K562 (cell line): ENCODE data around the gene UBA1. TPM values are rescaled to one million over a fixed set of nuclear protein-coding genes. Genes with fewer than 3 reads are reported as not detected.

Experiments used
- polyA plus RNA-seq, 8 experiments: library from polyadenylated mRNA; depleted of rRNA in 4 of 8; stranded (reverse) in 5 of 8; unstranded in 3 of 8; fragments of >200 nt; fragmentation: Nextera tagmentation in 2 of 8; fragmentation: Illumina TruSeq in 1 of 8; extraction: Ambion mirVana in 2 of 8; extraction: Trizol in 1 of 8; gene quantifications; 2 replicates each; pipeline versions ENCODE4 v1.2.1 to v1.2.3, GENCODE V29; 2011 to 2014; ENCODE audit warnings: inconsistent platforms in 1 of 8, missing spikeins in 1 of 8
- total RNA-seq, 7 experiments: library from RNA; depleted of rRNA in 6 of 7; stranded (reverse); fragments of >200 nt in 6 of 7; fragmentation: Illumina TruSeq in 2 of 7; extraction: Trizol in 2 of 7; gene quantifications; 2 replicates each; pipeline versions ENCODE4 v1.2.1 to v1.2.3, GENCODE V29; 2011 to 2021; ENCODE audit warnings: low replicate concordance in 1 of 7
- TF ChIP-seq, protein P1 (sequence below), 2 experiments: fragments of 200-800 bp in 1 of 2; sonication (Bioruptor generic) in 1 of 2; sonication (generic) in 1 of 2; formaldehyde crosslinking in 1 of 2; IDR thresholded peaks in 1 of 2; conservative IDR thresholded peaks in 1 of 2; 2 replicates each; pipeline versions ENCODE4 v1.5.0 to v1.6.1; 2016 to 2020; ENCODE audit warnings: missing compliant biosample characterization in 1 of 2, missing genetic modification characterization in 1 of 2, missing genetic modification reagents in 1 of 2
- TF ChIP-seq, protein P2 (sequence below): fragments of 250-450 bp; sonication (Bioruptor Pico); IDR thresholded peaks from 2 replicates; pipeline ENCODE4 v1.4.0; 2020

UBA1 gene
- total and polyA plus RNA-seq, 9 of the 15 experiments (the other 6 are each of a cell fraction or from before 2014, with no cell fraction given): 32.0 to 174 (median 93.6) TPM

DNA sequence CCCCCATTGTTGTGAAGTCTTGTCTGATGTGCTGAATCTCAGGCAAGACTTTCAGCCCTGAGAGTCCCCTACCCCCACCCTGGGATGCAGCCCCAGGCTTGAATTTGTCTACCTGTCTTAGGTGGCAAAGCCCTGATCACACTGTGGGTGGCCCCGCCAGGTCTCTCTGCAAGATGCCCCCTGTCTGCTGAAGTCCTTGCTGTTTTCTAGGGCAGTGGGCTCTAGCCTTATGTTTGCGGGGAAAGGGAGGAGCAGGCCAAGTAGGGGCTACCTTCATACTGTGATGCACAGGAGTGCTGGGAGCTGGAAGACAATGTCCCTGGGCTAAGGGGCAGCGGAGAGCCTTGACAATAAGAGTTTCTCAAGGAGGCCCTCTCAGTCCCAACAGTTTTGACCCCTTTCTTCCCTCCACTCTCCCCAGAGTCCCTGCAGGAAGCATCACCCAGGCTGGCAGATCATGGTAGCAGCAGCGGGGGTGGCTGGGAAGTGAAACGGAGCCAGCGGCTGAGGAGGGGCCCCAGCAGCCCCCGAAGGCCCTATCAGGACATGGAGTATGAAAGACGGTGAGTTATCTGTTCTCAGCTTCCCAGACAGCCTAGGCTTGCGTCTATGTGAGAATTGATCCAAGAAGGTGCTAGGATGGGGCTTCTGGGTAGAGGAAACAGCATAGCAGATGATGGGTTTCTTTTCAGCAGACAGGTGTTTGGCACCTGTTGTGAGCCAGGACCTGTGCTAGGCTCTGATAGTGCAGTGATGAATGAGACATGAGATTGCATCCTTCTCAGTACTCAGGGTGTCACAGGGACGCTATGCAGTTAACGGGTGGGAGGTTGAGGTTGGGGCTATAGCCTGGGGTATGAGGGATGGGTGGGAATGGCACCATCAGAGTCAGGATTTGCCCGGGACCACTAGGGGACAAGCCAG is 46.4 kb upstream of the UBA1 start (continued):
- TF ChIP-seq, protein P1, sequence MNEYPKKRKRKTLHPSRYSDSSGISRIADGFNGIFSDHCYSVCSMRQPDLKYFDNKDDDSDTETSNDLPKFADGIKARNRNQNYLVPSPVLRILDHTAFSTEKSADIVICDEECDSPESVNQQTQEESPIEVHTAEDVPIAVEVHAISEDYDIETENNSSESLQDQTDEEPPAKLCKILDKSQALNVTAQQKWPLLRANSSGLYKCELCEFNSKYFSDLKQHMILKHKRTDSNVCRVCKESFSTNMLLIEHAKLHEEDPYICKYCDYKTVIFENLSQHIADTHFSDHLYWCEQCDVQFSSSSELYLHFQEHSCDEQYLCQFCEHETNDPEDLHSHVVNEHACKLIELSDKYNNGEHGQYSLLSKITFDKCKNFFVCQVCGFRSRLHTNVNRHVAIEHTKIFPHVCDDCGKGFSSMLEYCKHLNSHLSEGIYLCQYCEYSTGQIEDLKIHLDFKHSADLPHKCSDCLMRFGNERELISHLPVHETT (CRISPR knock-in tag; conservative IDR thresholded peaks at IDR 0.05 in 1 of 2, IDR thresholded peaks at IDR 0.05 in 1 of 2): no peak
- TF ChIP-seq, protein P2, sequence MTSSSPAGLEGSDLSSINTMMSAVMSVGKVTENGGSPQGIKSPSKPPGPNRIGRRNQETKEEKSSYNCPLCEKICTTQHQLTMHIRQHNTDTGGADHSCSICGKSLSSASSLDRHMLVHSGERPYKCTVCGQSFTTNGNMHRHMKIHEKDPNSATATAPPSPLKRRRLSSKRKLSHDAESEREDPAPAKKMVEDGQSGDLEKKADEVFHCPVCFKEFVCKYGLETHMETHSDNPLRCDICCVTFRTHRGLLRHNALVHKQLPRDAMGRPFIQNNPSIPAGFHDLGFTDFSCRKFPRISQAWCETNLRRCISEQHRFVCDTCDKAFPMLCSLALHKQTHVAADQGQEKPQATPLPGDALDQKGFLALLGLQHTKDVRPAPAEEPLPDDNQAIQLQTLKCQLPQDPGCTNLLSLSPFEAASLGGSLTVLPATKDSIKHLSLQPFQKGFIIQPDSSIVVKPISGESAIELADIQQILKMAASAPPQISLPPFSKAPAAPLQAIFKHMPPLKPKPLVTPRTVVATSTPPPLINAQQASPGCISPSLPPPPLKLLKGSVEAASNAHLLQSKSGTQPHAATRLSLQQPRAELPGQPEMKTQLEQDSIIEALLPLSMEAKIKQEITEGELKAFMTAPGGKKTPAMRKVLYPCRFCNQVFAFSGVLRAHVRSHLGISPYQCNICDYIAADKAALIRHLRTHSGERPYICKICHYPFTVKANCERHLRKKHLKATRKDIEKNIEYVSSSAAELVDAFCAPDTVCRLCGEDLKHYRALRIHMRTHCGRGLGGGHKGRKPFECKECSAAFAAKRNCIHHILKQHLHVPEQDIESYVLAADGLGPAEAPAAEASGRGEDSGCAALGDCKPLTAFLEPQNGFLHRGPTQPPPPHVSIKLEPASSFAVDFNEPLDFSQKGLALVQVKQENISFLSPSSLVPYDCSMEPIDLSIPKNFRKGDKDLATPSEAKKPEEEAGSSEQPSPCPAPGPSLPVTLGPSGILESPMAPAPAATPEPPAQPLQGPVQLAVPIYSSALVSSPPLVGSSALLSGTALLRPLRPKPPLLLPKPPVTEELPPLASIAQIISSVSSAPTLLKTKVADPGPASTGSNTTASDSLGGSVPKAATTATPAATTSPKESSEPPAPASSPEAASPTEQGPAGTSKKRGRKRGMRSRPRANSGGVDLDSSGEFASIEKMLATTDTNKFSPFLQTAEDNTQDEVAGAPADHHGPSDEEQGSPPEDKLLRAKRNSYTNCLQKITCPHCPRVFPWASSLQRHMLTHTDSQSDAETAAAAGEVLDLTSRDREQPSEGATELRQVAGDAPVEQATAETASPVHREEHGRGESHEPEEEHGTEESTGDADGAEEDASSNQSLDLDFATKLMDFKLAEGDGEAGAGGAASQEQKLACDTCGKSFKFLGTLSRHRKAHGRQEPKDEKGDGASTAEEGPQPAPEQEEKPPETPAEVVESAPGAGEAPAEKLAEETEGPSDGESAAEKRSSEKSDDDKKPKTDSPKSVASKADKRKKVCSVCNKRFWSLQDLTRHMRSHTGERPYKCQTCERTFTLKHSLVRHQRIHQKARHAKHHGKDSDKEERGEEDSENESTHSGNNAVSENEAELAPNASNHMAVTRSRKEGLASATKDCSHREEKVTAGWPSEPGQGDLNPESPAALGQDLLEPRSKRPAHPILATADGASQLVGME: no peak
